Retinal pigment epithelial cell (primary cell): ENCODE data around the gene SNX9.
A peak's percentile ranks its signal among the peaks of the same experiment; 100 is the strongest.

ENCODE experiments used
- DNase-seq: peaks from one replicate; pipeline ENCODE4 v3.0.0-alpha.2; 2010; ENCODE audit warnings: low read depth
- H3K4me3 ChIP-seq: 2 replicates; pipeline ENCODE4 v1.5.1; 2011; ENCODE audit warnings: mild to moderate bottlenecking, low read length, control low read depth, moderate library complexity
- CTCF ChIP-seq: conservative IDR thresholded peaks from 2 replicates; pipeline ENCODE4 v1.5.1; 2011; ENCODE audit warnings: low read depth, low read length, control low read depth, inconsistent platforms

Gene SNX9

GRCh38 chr6:157832250-157832967 is 9.4 kb downstream of the SNX9 start:
- H3K4me3 ChIP-seq = no peak overlapping the region
- no peak for TF ChIP-seq CTCF
- DNase-seq = peak; percentile 41

GRCh38 chr6:157834549-157834948 is 11.5 kb downstream of the SNX9 start:
- no peak for DNase-seq
- no peak for TF ChIP-seq CTCF
- H3K4me3 ChIP-seq = no peak overlapping the region

- no peak for TF ChIP-seq CTCF
- DNase-seq = no peak
- H3K4me3 ChIP-seq = no peak overlapping the region
These were observed 15.8 kb downstream of the SNX9 start for GRCh38 chr6:157838718-157839430.

GRCh38 chr6:157839606-157840005 is 16.6 kb downstream of the SNX9 start:
- H3K4me3 ChIP-seq = no peak overlapping the region
- no peak for DNase-seq
- TF ChIP-seq CTCF = no peak

GRCh38 chr6:157840261-157840660 is 17.2 kb downstream of the SNX9 start:
- no peak for DNase-seq
- TF ChIP-seq CTCF = no peak
- H3K4me3 ChIP-seq = no peak overlapping the region

GRCh38 chr6:157840776-157841175 is 17.7 kb downstream of the SNX9 start:
- H3K4me3 ChIP-seq = no peak overlapping the region
- no peak for DNase-seq
- TF ChIP-seq CTCF = no peak
